K562 (cell line): ENCODE results near the gene SYTL2. TPM values are rescaled to one million over a fixed set of nuclear protein-coding genes. Genes with fewer than 3 reads are reported as not detected.

Source experiments
- FOS ChIP-seq: IDR thresholded peaks from 3 replicates; pipeline ENCODE4 v1.6.1; 2011; ENCODE audit not compliant: insufficient read length; ENCODE audit errors: extremely low read depth
- HLTF ChIP-seq: fragments of 450-650 bp; IDR thresholded peaks from 2 replicates; pipeline ENCODE4 v1.6.1; 2016
- MYC ChIP-seq, 2 experiments: fragments of 250-450 bp in 1 of 2; sonication (Bioruptor Pico) in 1 of 2; IDR thresholded peaks; 2 replicates each; pipeline versions ENCODE4 v1.5.1 to v1.6.1; 2012 to 2021; ENCODE audit warnings: low read depth in 2 of 2, borderline replicate concordance in 1 of 2, improper control_type of control experiment in 1 of 2, low read length in 1 of 2, mild to moderate bottlenecking in 1 of 2, moderate library complexity in 1 of 2
- NFRKB ChIP-seq: fragments of 450-650 bp; IDR thresholded peaks from 2 replicates; pipeline ENCODE4 v1.6.1; 2016; ENCODE audit warnings: low read depth
- NR4A1 ChIP-seq, 2 experiments: fragments of 250-450 bp in 1 of 2; fragments of 450-650 bp in 1 of 2; sonication (Bioruptor Pico) in 1 of 2; IDR thresholded peaks; 2 replicates each; pipeline versions ENCODE4 v1.4.0 to v1.6.1; 2016 to 2020; ENCODE audit warnings: mild to moderate bottlenecking in 2 of 2, missing compliant biosample characterization in 1 of 2, missing genetic modification characterization in 1 of 2, moderate library complexity in 1 of 2
- POLR2AphosphoS5 ChIP-seq: IDR thresholded peaks from 2 replicates; pipeline ENCODE4 v1.6.1; 2011; ENCODE audit warnings: mild to moderate bottlenecking, low read depth, low read length, moderate library complexity; ENCODE audit not compliant: control insufficient read depth, insufficient read depth
- SMC3 ChIP-seq: conservative IDR thresholded peaks from 2 replicates; pipeline ENCODE4 v1.6.1; 2011; ENCODE audit warnings: low read depth, low read length, improper control_type of control experiment; ENCODE audit not compliant: insufficient read depth
- TRIM24 ChIP-seq, 2 experiments: fragments of 450-650 bp; IDR thresholded peaks; 2 replicates each; pipeline ENCODE4 v1.6.1; 2016
- ZFP36 ChIP-seq: fragments of 150-350 bp; IDR thresholded peaks from 2 replicates; pipeline ENCODE4 v1.6.1; 2018; ENCODE audit warnings: low read length, low read depth; ENCODE audit not compliant: partially characterized antibody
- ZNF197 ChIP-seq: fragments of 200-800 bp; sonication (Bioruptor generic); IDR thresholded peaks from 2 replicates; pipeline ENCODE4 v1.6.1; 2016; ENCODE audit warnings: low read depth, missing genetic modification characterization, missing compliant biosample characterization
- ZNF316 ChIP-seq: fragments of 450-650 bp; IDR thresholded peaks from 2 replicates; pipeline ENCODE4 v1.6.1; 2016
- ZNF589 ChIP-seq: fragments of 200-800 bp; sonication (Bioruptor generic); IDR thresholded peaks from 2 replicates; pipeline ENCODE4 v1.6.1; 2016; ENCODE audit warnings: low read depth, missing genetic modification characterization, missing compliant biosample characterization
- ZNF77 ChIP-seq: fragments of 250-450 bp; sonication (Bioruptor Pico); IDR thresholded peaks from 2 replicates; pipeline ENCODE4 v1.5.0; 2020
- polyA plus RNA-seq, 8 experiments: library from polyadenylated mRNA; depleted of rRNA in 4 of 8; stranded (reverse) in 5 of 8; unstranded in 3 of 8; fragments of >200 nt; fragmentation: Nextera tagmentation in 2 of 8; fragmentation: Illumina TruSeq in 1 of 8; extraction: Ambion mirVana in 2 of 8; extraction: Trizol in 1 of 8; gene quantifications; 2 replicates each; pipeline versions ENCODE4 v1.2.1 to v1.2.3, GENCODE V29; 2011 to 2014; ENCODE audit warnings: inconsistent platforms in 1 of 8, missing spikeins in 1 of 8
- total RNA-seq, 7 experiments: library from RNA; depleted of rRNA in 6 of 7; stranded (reverse); fragments of >200 nt in 6 of 7; fragmentation: Illumina TruSeq in 2 of 7; extraction: Trizol in 2 of 7; gene quantifications; 2 replicates each; pipeline versions ENCODE4 v1.2.1 to v1.2.3, GENCODE V29; 2011 to 2021; ENCODE audit warnings: low replicate concordance in 1 of 7
- TF ChIP-seq, protein P1 (sequence below), 2 experiments: fragments of 150-350 bp in 1 of 2; IDR thresholded peaks; 2 replicates each; pipeline ENCODE4 v1.6.1; 2012 to 2016; ENCODE audit warnings: low read depth in 2 of 2, low read length in 2 of 2, mild to moderate bottlenecking in 1 of 2, moderate library complexity in 1 of 2
- TF ChIP-seq, protein P2 (sequence below): conservative IDR thresholded peaks from 2 replicates; pipeline ENCODE4 v1.6.1; 2011; ENCODE audit warnings: low read depth, mild to moderate bottlenecking, low read length; ENCODE audit not compliant: control insufficient read depth
- TF ChIP-seq, protein P3 (sequence below), 2 experiments: IDR thresholded peaks; 2 replicates each; pipeline ENCODE4 v1.6.1; 2012; ENCODE audit warnings: improper control_type of control experiment in 2 of 2, low read depth in 2 of 2, low read length in 2 of 2, borderline replicate concordance in 1 of 2
- TF ChIP-seq, protein P4 (sequence below): IDR thresholded peaks from 2 replicates; pipeline ENCODE4 v1.6.1; 2014; ENCODE audit warnings: antibody characterized with exemption

The SYTL2 gene
- total and polyA plus RNA-seq, 9 of the 15 experiments (the other 6 are each of a cell fraction or from before 2014, with no cell fraction given) = 0.05 to 0.57 (median 0.35) TPM

- TF ChIP-seq, protein P1, sequence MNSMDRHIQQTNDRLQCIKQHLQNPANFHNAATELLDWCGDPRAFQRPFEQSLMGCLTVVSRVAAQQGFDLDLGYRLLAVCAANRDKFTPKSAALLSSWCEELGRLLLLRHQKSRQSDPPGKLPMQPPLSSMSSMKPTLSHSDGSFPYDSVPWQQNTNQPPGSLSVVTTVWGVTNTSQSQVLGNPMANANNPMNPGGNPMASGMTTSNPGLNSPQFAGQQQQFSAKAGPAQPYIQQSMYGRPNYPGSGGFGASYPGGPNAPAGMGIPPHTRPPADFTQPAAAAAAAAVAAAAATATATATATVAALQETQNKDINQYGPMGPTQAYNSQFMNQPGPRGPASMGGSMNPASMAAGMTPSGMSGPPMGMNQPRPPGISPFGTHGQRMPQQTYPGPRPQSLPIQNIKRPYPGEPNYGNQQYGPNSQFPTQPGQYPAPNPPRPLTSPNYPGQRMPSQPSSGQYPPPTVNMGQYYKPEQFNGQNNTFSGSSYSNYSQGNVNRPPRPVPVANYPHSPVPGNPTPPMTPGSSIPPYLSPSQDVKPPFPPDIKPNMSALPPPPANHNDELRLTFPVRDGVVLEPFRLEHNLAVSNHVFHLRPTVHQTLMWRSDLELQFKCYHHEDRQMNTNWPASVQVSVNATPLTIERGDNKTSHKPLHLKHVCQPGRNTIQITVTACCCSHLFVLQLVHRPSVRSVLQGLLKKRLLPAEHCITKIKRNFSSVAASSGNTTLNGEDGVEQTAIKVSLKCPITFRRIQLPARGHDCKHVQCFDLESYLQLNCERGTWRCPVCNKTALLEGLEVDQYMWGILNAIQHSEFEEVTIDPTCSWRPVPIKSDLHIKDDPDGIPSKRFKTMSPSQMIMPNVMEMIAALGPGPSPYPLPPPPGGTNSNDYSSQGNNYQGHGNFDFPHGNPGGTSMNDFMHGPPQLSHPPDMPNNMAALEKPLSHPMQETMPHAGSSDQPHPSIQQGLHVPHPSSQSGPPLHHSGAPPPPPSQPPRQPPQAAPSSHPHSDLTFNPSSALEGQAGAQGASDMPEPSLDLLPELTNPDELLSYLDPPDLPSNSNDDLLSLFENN (IDR thresholded peaks at IDR 0.05; ENCODE audit: low read depth in 2 of 2, low read length in 2 of 2) = no peak
- TF ChIP-seq, protein P2, sequence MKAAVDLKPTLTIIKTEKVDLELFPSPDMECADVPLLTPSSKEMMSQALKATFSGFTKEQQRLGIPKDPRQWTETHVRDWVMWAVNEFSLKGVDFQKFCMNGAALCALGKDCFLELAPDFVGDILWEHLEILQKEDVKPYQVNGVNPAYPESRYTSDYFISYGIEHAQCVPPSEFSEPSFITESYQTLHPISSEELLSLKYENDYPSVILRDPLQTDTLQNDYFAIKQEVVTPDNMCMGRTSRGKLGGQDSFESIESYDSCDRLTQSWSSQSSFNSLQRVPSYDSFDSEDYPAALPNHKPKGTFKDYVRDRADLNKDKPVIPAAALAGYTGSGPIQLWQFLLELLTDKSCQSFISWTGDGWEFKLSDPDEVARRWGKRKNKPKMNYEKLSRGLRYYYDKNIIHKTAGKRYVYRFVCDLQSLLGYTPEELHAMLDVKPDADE = 0 out of 2 replicates have a peak, but pooled peaks have one; percentile 68
- TF ChIP-seq ZNF589 (CRISPR knock-in tag) (0 out of 2 replicates have a peak, but pooled peaks have one; percentile 21), ZNF197 (no peak), POLR2AphosphoS5 (peak; percentile 54; the same call in 1 of the 2 replicates), HLTF (0 out of 2 replicates have a peak, but pooled peaks have one; percentile 38), TRIM24 (IDR thresholded peaks at IDR 0.05) (peak; percentile 68 to 74), ZNF77 (CRISPR knock-in tag) (no peak), NFRKB (peak; percentile 81), ZNF316 (peak; percentile 78), MYC (IDR thresholded peaks at IDR 0.05; ENCODE audit: low read depth, low read length) (peak; percentile 71), MYC (CRISPR knock-in tag; IDR thresholded peaks at IDR 0.05; ENCODE audit: borderline replicate concordance, low read depth) (peak; percentile 36; the same call in 1 of the 2 replicates), NR4A1 (CRISPR knock-in tag; IDR thresholded peaks at IDR 0.05) (no peak), NR4A1 (tag; IDR thresholded peaks at IDR 0.05) (0 out of 2 replicates have a peak, but pooled peaks have one; percentile 47), ZFP36 (peak; percentile 3), SMC3 (peak; percentile 95), FOS (no peak)
- TF ChIP-seq, protein P3, sequence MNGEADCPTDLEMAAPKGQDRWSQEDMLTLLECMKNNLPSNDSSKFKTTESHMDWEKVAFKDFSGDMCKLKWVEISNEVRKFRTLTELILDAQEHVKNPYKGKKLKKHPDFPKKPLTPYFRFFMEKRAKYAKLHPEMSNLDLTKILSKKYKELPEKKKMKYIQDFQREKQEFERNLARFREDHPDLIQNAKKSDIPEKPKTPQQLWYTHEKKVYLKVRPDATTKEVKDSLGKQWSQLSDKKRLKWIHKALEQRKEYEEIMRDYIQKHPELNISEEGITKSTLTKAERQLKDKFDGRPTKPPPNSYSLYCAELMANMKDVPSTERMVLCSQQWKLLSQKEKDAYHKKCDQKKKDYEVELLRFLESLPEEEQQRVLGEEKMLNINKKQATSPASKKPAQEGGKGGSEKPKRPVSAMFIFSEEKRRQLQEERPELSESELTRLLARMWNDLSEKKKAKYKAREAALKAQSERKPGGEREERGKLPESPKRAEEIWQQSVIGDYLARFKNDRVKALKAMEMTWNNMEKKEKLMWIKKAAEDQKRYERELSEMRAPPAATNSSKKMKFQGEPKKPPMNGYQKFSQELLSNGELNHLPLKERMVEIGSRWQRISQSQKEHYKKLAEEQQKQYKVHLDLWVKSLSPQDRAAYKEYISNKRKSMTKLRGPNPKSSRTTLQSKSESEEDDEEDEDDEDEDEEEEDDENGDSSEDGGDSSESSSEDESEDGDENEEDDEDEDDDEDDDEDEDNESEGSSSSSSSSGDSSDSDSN (IDR thresholded peaks at IDR 0.05; ENCODE audit: borderline replicate concordance in 1 of 2, low read depth in 2 of 2, low read length in 2 of 2) = peak in 1 of 2 experiments; percentile 67; a peak in 1 of 4 replicates
- TF ChIP-seq, protein P4, sequence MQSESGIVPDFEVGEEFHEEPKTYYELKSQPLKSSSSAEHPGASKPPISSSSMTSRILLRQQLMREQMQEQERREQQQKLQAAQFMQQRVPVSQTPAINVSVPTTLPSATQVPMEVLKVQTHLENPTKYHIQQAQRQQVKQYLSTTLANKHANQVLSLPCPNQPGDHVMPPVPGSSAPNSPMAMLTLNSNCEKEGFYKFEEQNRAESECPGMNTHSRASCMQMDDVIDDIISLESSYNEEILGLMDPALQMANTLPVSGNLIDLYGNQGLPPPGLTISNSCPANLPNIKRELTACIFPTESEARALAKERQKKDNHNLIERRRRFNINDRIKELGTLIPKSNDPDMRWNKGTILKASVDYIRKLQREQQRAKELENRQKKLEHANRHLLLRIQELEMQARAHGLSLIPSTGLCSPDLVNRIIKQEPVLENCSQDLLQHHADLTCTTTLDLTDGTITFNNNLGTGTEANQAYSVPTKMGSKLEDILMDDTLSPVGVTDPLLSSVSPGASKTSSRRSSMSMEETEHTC = peak; percentile 72; the same call in 1 of the 2 replicates
Observed at GRCh38 chr11:85854557-85855340, 43.8 kb upstream of the SYTL2 start (continued).
